Measurements from ENCODE around the gene MUC20.
"Not testable (repeated sequence)": the region's sequence is repeated elsewhere in the genome, so short reads cannot be mapped to it uniquely, and the experiment has no call there.

DNA sequence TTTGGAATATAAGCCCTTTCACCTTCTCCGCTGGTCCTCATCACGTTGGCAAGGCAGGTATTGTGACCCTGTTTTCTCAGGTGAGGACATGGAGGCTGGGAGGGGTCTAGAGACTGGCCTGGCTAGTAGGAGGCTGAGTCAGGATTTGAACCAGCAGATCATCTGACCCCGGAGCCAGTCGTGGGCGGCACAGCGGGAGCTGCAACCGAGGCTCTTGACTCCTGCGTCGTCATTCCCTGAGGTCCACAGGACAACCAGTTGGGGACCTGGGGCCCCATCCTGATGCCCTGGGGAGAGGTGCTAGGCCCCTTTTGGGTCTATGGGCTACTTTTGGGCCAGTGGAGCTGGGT is 2.2 kb downstream of the MUC20 start:
- TF ChIP-seq, protein P1, sequence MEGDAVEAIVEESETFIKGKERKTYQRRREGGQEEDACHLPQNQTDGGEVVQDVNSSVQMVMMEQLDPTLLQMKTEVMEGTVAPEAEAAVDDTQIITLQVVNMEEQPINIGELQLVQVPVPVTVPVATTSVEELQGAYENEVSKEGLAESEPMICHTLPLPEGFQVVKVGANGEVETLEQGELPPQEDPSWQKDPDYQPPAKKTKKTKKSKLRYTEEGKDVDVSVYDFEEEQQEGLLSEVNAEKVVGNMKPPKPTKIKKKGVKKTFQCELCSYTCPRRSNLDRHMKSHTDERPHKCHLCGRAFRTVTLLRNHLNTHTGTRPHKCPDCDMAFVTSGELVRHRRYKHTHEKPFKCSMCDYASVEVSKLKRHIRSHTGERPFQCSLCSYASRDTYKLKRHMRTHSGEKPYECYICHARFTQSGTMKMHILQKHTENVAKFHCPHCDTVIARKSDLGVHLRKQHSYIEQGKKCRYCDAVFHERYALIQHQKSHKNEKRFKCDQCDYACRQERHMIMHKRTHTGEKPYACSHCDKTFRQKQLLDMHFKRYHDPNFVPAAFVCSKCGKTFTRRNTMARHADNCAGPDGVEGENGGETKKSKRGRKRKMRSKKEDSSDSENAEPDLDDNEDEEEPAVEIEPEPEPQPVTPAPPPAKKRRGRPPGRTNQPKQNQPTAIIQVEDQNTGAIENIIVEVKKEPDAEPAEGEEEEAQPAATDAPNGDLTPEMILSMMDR (IDR thresholded peaks at IDR 0.05; ENCODE audit: low read depth, low read length, missing input control), result not testable (repeated sequence)
- not testable (repeated sequence) for TF ChIP-seq SP1 (IDR thresholded peaks at IDR 0.05); JUND (IDR thresholded peaks at IDR 0.05); NR2F2 (IDR thresholded peaks at IDR 0.05); EGR1 (IDR thresholded peaks at IDR 0.05; ENCODE audit: low read depth in 2 of 2)
- TF ChIP-seq, protein P2, sequence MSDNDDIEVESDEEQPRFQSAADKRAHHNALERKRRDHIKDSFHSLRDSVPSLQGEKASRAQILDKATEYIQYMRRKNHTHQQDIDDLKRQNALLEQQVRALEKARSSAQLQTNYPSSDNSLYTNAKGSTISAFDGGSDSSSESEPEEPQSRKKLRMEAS (IDR thresholded peaks at IDR 0.05), result not testable (repeated sequence)
